Measurements from ENCODE around the gene SLC4A7. TPM values are rescaled to one million over a fixed set of nuclear protein-coding genes. Genes with fewer than 3 reads are reported as not detected.
"Not testable (repeated sequence)": the region's sequence is repeated elsewhere in the genome, so short reads cannot be mapped to it uniquely, and the experiment has no call there.

SLC4A7 gene
- total RNA-seq, 1 donor from 2014 or later, result 67.4 TPM

DNA sequence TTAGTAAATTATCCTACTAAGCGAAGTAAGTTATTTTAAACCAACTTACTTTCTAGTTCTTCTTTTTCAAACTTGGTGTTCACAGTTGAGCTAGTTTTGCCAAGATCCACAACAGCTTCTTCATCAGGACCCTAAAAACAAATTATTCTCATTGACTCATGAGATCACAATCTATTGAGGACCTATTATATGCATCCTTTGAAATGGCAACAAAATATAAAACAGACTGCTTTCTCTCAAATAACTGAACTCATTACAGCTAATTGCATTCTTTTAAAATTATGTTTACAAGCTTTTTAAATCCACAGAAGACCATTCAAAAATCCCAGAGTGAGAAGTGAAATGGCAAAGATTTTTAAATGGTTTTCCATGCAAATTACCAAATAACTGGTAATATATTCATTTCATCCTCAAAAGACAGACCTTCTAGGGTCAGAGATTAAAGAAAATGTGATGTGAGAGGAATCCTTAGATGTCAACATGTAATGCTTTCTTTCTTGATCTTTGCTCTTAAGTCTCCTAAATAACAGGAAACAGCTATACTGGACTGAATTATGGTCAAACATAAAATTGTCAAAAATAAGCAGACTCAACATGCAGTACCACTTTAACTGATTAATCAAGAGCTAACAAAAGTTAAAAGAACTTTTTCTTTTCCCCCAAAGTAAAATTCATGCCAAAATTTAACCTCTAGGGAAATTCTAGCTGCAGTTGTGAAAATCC is 31.7 kb downstream of the SLC4A7 start:
- H3K9me3 Mint-ChIP-seq (ENCODE audit: low read depth), result no peaks in the 10 kb centered on the region
- no peak overlapping the region for H3K27ac Mint-ChIP-seq (ENCODE audit: unreplicated experiment)
- peaks cover 3% of the 10 kb centered on the region for H3K36me3 Mint-ChIP-seq (ENCODE audit: low read depth)
- H3K27me3 Mint-ChIP-seq (ENCODE audit: low read depth), result no peaks in the 10 kb centered on the region
- no peak for DNase-seq (ENCODE audit: low spot score)
- TF ChIP-seq, protein P1, sequence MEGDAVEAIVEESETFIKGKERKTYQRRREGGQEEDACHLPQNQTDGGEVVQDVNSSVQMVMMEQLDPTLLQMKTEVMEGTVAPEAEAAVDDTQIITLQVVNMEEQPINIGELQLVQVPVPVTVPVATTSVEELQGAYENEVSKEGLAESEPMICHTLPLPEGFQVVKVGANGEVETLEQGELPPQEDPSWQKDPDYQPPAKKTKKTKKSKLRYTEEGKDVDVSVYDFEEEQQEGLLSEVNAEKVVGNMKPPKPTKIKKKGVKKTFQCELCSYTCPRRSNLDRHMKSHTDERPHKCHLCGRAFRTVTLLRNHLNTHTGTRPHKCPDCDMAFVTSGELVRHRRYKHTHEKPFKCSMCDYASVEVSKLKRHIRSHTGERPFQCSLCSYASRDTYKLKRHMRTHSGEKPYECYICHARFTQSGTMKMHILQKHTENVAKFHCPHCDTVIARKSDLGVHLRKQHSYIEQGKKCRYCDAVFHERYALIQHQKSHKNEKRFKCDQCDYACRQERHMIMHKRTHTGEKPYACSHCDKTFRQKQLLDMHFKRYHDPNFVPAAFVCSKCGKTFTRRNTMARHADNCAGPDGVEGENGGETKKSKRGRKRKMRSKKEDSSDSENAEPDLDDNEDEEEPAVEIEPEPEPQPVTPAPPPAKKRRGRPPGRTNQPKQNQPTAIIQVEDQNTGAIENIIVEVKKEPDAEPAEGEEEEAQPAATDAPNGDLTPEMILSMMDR (IDR thresholded peaks at IDR 0.05), result no peak
- no peak overlapping the region for H3K4me3 Mint-ChIP-seq (ENCODE audit: unreplicated experiment)
- peaks cover 59% of the 10 kb centered on the region for H3K4me1 Mint-ChIP-seq (ENCODE audit: low read depth)

DNA sequence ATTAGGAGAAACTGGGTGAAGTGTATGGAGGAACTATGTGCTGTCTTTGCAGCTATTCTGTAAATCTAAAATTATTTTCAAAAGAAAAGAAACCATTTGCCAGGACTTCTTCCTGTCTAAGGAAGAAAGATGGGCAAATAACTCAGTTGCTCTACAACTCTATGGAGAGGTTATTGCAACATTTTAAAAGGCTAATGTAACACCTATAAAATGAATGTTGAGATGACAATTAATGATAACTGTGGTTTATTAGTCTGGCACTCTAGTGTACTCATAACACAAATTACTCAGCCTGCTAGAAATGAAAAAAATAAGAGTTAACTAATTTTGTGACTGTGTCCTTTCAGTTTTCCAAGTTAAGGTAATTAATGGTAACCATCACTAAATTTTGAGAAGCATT is 32.3 kb downstream of the SLC4A7 start:
- TF ChIP-seq, protein P1 (IDR thresholded peaks at IDR 0.05), result no peak
- Mint-ChIP-seq H3K4me3 (ENCODE audit: unreplicated experiment) (no peak overlapping the region), H3K36me3 (ENCODE audit: low read depth) (peaks cover 3% of the 10 kb centered on the region), H3K27me3 (ENCODE audit: low read depth) (no peaks in the 10 kb centered on the region), H3K4me1 (ENCODE audit: low read depth) (peaks cover 54% of the 10 kb centered on the region), H3K27ac (ENCODE audit: unreplicated experiment) (no peak overlapping the region), H3K9me3 (ENCODE audit: low read depth) (no peaks in the 10 kb centered on the region)
- DNase-seq (ENCODE audit: low spot score), result no peak

DNA sequence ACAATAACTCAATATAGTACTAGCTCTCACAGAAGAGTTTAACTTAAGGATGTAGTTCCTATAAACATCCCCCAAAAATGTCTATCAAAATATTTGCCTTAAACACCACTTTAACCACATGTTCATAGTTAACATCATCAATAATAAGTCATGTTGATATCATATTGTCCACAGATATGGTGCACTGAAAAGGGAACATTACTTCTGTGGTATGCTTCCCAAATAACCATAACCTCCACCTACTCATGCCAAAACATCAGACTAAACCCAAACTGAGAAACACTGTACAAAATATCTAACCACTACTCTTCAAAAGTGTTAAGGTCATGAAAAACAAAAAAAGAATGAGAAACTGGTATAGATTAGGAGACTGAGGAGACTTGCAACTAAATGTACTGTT is 32.9 kb downstream of the SLC4A7 start:
- Mint-ChIP-seq H3K4me3 (ENCODE audit: unreplicated experiment) (no peak overlapping the region), H3K27me3 (ENCODE audit: low read depth) (no peaks in the 10 kb centered on the region), H3K27ac (ENCODE audit: unreplicated experiment) (no peak overlapping the region), H3K4me1 (ENCODE audit: low read depth) (peaks cover 48% of the 10 kb centered on the region), H3K9me3 (ENCODE audit: low read depth) (no peaks in the 10 kb centered on the region), H3K36me3 (ENCODE audit: low read depth) (peaks cover 3% of the 10 kb centered on the region)
- no peak for DNase-seq (ENCODE audit: low spot score)
- TF ChIP-seq, protein P1 (IDR thresholded peaks at IDR 0.05), result no peak

DNA sequence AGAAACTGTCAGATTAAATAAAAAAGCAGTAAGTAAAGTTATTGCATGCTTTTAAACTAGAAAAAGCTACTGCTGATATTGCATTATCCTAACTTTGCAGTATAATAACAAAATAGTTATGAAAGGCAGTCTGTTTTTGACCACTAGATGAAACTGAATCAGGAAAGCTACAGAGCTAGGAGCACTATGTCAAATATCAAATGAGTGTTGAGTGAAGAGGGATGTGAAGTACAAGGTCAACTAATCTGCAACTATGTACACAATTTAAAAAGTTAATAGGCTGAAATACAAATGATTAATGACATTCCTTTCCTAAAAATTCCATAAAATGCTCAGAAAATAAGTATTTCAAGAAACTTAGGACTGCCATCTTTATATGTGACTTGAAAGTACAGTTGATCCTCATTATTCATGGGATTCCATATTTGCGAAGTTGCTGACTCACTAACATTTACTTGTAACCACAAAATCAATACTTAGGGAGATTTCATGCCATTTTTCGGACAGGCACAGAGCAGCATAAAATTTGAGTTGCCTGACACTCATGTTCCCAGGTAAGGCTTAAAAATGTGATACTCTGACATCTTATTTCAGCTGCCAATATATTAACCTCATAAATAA is 34.5 kb downstream of the SLC4A7 start:
- peaks cover 38% of the 10 kb centered on the region for H3K4me1 Mint-ChIP-seq (ENCODE audit: low read depth)
- H3K27ac Mint-ChIP-seq (ENCODE audit: unreplicated experiment), result no peak overlapping the region
- TF ChIP-seq, protein P1 (IDR thresholded peaks at IDR 0.05), result no peak
- DNase-seq (ENCODE audit: low spot score), result no peak
- H3K36me3 Mint-ChIP-seq (ENCODE audit: low read depth), result peaks cover 6% of the 10 kb centered on the region
- H3K9me3 Mint-ChIP-seq (ENCODE audit: low read depth), result no peaks in the 10 kb centered on the region
- H3K27me3 Mint-ChIP-seq (ENCODE audit: low read depth), result no peaks in the 10 kb centered on the region
- no peak overlapping the region for H3K4me3 Mint-ChIP-seq (ENCODE audit: unreplicated experiment)

DNA sequence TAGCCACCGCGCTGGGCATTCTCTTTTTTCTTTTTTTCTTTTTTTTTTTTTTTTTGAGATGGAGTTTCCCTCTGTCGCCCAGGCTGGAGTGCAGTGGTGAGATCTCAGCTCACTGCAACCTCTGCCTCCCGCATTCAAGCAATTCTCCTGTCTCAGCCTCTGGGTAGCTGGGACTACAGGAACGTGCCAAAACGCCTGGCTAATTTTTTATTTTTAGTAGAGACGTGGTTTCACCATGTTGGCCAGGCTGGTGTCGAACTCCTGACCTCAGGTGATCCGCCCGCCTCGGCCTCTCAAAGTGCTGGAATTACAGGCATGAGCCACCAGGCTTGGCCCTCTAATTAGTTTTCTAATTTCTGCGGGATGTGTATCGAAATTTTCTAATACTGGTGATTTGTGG is 41.2 kb downstream of the SLC4A7 start:
- H3K9me3 Mint-ChIP-seq (ENCODE audit: low read depth); H3K4me1 Mint-ChIP-seq (ENCODE audit: low read depth); H3K27me3 Mint-ChIP-seq (ENCODE audit: low read depth); H3K4me3 Mint-ChIP-seq (ENCODE audit: unreplicated experiment); H3K27ac Mint-ChIP-seq (ENCODE audit: unreplicated experiment); DNase-seq (ENCODE audit: low spot score): not testable (repeated sequence)
- H3K36me3 Mint-ChIP-seq (ENCODE audit: low read depth), result peaks cover 26% of the 10 kb centered on the region

DNA sequence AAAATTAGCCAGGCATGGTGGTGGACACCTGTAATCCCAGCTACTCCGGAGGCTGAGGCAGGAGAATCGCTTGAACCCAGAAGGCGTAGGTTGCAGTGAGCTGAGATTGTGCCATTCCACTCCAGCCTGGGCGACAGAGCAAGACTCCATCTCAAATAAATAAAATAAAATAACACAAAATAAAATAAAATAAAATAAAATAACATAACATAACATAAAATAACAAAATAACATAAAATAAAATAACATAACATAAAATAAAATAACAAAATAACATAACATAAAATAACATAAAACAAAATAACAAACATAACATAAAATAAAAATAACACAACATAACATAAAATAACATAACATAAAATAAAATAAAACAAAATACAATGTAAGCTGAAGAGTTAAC is 45.8 kb downstream of the SLC4A7 start:
- not testable (repeated sequence) for H3K27me3 Mint-ChIP-seq (ENCODE audit: low read depth); DNase-seq (ENCODE audit: low spot score); H3K9me3 Mint-ChIP-seq (ENCODE audit: low read depth); H3K4me1 Mint-ChIP-seq (ENCODE audit: low read depth); H3K4me3 Mint-ChIP-seq (ENCODE audit: unreplicated experiment); H3K27ac Mint-ChIP-seq (ENCODE audit: unreplicated experiment)
- H3K36me3 Mint-ChIP-seq (ENCODE audit: low read depth), result peaks cover 31% of the 10 kb centered on the region
